GM21723 (cell line): ENCODE results near the gene SULT2B1.
"Not testable (repeated sequence)": the region's sequence is repeated elsewhere in the genome, so short reads cannot be mapped to it uniquely, and the experiment has no call there.

Source experiments
- ATAC-seq: cut with Tn5 transposase; IDR thresholded peaks from one replicate; pipeline ENCODE4 v1.9.1; 2021; ENCODE audit warnings: mild to moderate bottlenecking, moderate library complexity; ENCODE audit not compliant: unreplicated experiment

Gene SULT2B1

GRCh38 chr19:48524732-48525131 is 27.2 kb upstream of the SULT2B1 start:
- no peak for ATAC-seq

- no peak for ATAC-seq
Measured at GRCh38 chr19:48529156-48529555, 22.8 kb upstream of the SULT2B1 start.

DNA sequence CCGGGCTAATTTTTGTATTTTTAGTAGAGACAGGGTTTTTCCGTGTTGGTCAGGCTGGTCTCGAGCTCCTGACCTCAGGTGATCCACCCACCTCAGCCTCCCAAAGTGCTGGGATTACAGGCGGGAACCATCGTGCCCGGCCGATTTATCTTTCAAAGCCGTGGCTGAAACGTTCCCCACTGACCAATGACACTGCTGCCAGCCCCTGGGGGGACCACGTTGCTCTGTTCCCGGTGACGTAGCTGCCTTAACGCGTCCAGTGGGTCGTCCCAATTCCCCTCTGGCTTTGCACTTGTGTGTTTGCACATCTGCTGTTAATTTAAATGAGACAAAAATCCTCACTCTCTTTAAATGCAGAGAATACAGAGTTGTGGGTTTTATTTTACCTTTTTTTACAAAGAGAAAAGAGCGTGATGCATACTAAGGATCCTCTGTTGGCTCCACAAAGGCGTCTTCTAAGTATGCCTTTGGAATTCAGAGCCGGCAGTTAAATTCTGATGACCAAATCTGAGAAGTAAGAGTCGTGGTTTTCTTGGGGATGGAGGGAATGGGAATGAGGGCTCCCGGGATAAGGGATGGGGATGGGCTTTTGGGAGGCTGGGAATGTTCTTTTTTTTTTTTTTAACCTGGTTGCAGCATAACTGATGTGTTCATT is 21.8 kb upstream of the SULT2B1 start:
- no peak for ATAC-seq

- ATAC-seq = no peak
Measured at GRCh38 chr19:48530770-48531169, 21.2 kb upstream of the SULT2B1 start.

DNA sequence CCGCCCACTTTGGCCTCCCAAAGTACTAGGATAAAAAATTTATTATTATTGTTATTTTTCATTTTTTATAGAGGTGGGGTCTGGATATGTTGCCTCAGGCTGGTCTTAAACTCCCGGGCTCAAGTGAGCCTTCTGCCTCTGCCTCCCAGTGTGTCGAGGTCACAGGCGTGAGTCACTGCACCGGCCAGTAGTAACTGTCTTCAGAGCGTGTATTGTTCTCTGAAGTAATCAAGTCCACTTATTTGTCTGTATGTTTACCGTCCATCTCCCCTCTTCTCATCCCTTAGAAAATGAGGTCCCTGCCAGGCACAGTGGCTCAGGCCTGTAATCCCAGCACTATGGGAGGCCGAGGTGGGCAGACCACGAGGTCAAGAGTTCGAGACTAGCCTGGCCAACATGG is 18.2 kb upstream of the SULT2B1 start:
- no peak for ATAC-seq

- ATAC-seq = no peak
Measured at GRCh38 chr19:48537541-48537940, 14.4 kb upstream of the SULT2B1 start.

DNA sequence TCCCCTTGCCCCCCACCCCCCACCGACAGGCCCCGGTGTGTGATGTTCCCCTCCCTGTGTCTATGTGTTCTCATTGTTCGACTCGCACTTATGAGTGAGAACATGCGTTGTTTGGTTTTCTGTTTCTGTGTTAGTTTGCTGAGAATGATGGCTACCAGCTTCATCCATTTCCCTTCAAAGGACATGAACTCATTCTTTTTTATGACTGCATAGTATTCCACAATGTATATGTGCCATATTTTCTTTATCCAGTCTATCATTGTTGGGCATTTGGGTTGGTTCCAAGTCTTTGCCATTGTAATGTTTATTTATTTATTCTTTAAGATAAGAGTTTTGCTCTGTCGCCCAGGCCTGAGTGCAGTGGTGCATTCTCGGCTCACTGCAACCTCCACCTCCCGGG is 13.9 kb upstream of the SULT2B1 start:
- ATAC-seq = not testable (repeated sequence)

- ATAC-seq = no peak
Measured at GRCh38 chr19:48539503-48540096, 12.4 kb upstream of the SULT2B1 start.

DNA sequence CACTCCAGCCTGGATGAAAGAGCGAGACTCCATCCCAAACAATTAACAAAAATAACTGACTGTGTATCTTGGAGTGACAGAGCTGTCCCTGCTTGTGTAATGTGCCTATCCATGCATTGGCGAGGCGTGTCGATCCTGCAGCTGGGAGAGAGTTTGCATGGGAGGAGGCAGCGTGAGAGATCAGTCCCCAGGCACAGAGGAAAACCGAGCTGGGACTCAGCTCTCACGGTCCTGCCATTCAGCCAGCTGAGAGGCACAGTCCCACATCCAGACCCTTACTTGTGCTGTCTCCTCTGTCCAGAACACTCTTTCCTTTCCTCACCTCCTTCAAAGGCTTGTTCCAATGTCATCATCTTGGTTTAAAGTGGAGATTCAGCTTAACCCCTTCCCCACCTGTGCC is 11.9 kb upstream of the SULT2B1 start:
- no peak for ATAC-seq

DNA sequence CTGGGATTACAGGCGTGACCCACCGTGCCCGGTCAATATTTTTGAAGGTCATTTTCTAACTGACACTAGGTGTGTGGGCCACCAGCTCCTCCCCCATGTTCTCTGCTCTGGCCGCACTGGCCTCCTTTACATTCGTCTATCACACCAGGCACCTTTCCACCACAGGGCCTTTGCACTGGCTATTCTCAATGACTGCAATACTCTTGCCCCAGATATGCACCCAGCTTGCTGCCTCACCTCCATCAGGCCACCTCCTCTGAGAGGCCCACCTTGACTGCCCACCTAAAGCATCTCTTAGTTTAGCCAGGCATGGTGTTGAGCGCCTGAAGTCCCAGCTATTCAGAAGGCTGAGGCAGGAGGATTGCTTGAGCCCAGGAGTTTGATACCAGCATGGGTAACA is 10.2 kb upstream of the SULT2B1 start:
- ATAC-seq = no peak

- ATAC-seq = no peak
Measured at GRCh38 chr19:48543121-48543710, 8.8 kb upstream of the SULT2B1 start.

DNA sequence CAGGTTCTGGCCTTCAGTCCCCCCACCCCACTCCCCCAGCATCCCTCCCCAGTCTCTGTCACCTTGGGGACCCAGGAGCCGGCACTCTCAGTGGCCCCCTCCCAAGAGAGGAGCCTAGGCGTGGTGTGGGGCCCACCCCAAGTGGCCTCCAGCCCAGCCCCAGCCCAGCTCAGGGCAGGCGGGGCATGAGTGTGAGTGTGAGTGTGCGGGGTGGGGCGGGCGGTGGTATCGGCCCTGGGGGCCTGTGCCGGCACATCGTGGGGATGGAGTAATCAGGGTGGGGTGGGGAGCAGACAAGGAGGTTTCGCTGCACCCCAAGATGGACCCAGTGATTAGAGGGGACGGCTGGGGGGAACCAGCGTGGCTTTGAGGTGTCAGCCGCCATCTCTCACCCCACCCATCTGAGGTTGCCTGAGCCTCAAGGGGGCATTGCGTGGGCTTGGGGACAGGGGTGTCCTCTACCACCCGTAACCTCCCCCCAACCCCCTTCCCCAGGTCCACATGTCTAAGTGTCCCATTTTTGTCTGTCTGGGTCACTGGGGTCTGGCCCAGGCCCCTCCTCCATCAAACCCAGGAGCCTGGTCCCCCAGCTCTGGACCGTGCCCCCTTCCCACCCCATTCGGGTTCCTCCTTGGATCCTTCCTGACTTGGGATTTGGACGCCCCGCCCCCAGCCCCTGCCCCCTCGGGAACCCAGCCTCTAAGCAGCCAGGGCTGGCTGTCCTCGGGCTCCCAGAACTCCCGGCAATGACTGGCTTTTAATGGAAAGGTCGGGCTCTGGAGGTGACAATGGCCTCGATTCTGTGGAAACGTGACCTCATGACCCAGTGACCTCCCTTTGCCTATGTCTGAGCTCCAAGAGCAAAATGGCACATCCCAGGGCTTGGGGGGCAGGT is 6.9 kb upstream of the SULT2B1 start:
- ATAC-seq = no peak

DNA sequence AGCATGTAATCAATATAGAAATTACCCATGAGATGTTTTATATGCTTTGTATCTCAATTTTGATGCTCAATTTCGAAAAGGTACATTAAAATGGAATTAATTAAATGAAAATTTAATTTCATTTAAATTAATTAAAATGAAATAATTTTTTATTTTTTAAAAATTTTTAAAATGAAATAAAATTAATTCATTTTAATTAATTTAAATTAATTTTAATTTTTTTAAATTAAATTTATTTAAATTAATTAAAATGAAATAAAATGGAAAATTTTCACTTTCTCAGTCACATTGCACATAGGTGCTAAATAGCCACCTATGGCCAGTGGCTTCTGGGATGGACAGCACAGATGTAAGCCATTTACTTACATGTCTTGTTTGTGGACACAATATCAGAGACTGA is 4.2 kb upstream of the SULT2B1 start:
- ATAC-seq = no peak

DNA sequence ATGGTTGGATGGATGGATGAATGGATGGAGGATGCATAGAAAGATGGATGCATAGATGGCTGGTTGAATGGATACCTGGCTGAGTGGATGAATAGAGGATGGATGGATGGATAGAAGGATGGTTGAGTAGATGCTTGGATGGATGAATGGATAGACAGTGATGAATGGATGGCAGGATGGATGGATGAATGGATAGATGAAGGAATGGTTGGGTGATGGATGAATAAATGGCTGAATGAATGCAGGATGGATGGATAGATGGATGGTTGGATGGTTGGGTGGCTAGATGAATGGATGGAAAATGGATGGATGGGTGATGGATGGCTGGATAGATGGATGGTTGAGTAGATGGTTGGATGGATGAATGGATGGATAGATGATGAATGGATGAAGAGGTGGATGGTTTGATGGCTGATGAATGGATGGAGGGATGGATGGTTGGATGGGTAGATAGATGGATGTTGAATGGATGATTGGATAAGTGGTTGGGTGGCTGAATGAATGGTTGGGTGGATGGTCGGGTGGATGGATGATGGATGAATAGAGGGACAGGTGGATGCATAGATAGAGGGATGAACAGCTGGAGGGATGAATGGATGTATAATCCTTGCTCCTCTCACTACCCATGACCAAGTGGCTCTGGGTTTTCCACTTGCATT is 3.6 kb upstream of the SULT2B1 start:
- ATAC-seq = no peak

- ATAC-seq = no peak
Measured at GRCh38 chr19:48549380-48549779, 2.6 kb upstream of the SULT2B1 start.

GRCh38 chr19:48552406-48553322 is 692 bp downstream of the SULT2B1 start:
- ATAC-seq = no peak

- ATAC-seq = no peak
Measured at GRCh38 chr19:48553676-48554384, 1.9 kb downstream of the SULT2B1 start.

DNA sequence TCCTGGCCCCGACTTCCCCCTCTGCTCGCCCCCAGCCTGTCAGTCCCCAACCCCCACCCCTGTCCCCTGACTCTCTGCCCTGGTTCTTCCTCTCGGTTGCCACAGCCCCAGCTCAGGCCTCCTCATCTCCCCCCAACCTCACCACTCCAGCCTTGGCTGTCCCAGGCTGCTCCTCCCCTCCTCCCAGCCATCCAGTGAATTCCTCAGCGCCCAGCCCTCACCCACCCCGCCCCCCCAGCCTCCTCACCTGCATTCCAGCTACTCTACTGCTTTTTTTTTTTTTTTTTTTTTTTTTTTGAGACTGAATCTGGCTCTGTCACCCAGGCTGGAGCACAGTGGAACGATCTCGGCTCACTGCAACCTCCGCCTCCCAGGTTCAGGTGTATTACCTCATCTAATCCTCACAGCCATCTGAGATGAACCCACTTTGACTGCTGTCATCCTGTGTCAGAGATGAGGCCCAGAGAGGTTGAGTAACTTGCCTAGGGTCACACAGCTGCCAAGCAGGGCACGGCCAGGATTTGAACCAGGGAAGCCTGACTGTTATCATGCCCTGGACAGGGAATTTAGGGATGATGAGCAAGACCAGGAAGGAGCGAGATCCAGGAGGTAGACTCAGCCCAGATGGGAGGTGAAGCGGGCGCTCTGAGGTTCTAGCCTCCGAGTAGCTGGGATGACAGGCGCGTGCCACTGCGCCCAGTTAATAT is 2.6 kb downstream of the SULT2B1 start:
- ATAC-seq = no peak

GRCh38 chr19:48556163-48556562 is 4.2 kb downstream of the SULT2B1 start:
- ATAC-seq = no peak
